Ovary (tissue), 9 donors: ENCODE results near the gene SLC1A5. TPM values are rescaled to one million over a fixed set of nuclear protein-coding genes. Genes with fewer than 3 reads are reported as not detected.
"Not testable (repeated sequence)": the region's sequence is repeated elsewhere in the genome, so short reads cannot be mapped to it uniquely, and the experiment has no call there.

Source experiments
- DNase-seq, 5 donors: peaks; one replicate each; pipeline ENCODE4 v3.0.0-alpha.2; 2019 to 2020
- H3K27ac ChIP-seq, 2 donors: fragments of 200-600 bp; one replicate each; pipeline versions ENCODE4 v1.5.1 to v1.8.0; 2019 to 2022
- H3K27me3 ChIP-seq: fragments of 200-600 bp; one replicate; pipeline ENCODE4 v1.8.0; 2022
- H3K36me3 ChIP-seq: fragments of 200-600 bp; sonication (generic); one replicate; pipeline ENCODE4 v1.5.1; 2019
- H3K4me1 ChIP-seq: one replicate; pipeline ENCODE4 v1.8.1; 2013; ENCODE audit warnings: mild to moderate bottlenecking, moderate library complexity; ENCODE audit not compliant: insufficient read depth
- H3K4me3 ChIP-seq: fragments of 200-600 bp; sonication (generic); one replicate; pipeline ENCODE4 v1.5.1; 2017
- H3K9me3 ChIP-seq, 2 donors: fragments of 200-600 bp in 1 of 2; sonication (generic) in 1 of 2; one replicate each; pipeline versions ENCODE4 v1.5.1 to v1.8.1; 2013 to 2019; ENCODE audit warnings: mild to moderate bottlenecking in 1 of 2, moderate library complexity in 1 of 2
- EP300 ChIP-seq: sonication (generic); formaldehyde crosslinking; IDR thresholded peaks from one replicate; pipeline ENCODE4 v1.6.1; 2017; ENCODE audit warnings: antibody characterized with exemption
- POLR2A ChIP-seq: fragments of 450-650 bp; IDR thresholded peaks from one replicate; pipeline ENCODE4 v1.6.1; 2017; ENCODE audit warnings: antibody characterized with exemption, mild to moderate bottlenecking, moderate library complexity
- WGBS, 3 donors: extraction: QIAGEN DNeasy Blood & Tissue Kit in 1 of 3; methylation state at CpG; one replicate each; pipeline versions ENCODE4 v1.1.5 to v1.1.7; 2013 to 2017; 5-methylcytosine and 5-hydroxymethylcytosine counted together
- intact Hi-C, 4 donors: fragments of 100-400 bp; cut with DNase I; formaldehyde crosslinking; loops; one replicate each; pipeline versions ENCODE4 v1.11.0 to v1.15.1; 2022 to 2023
- polyA plus RNA-seq, 2 donors: library from polyadenylated mRNA; stranded (reverse); fragments of 200-250 nt in 1 of 2; fragments of 350-450 nt in 1 of 2; fragmentation: Illumina TruSeq in 1 of 2; extraction: RNeasy Lipid Tissue Mini Kit (QIAGEN cat#74804) in 1 of 2; gene quantifications; one replicate each; pipeline ENCODE4 v1.2.3, GENCODE V29; 2013 to 2014
- total RNA-seq, 7 donors: library from RNA; depleted of rRNA in 2 of 7; stranded (reverse); fragments of >200 nt in 2 of 7; fragmentation: NEBNext Ultra II Directional in 3 of 7; extraction: Animal tissue kit (Norgen Biotek cat#: 25700) in 3 of 7; gene quantifications; one replicate each; pipeline versions ENCODE4 v1.1.0 to v1.2.4, GENCODE V29; 2016 to 2023
- TF ChIP-seq, protein P1 (sequence below), 3 donors: fragments of 450-650 bp in 2 of 3; fragments of 200-600 bp in 1 of 3; IDR thresholded peaks; one replicate each; pipeline versions ENCODE4 v1.5.1 to v1.8.0; 2016 to 2022; ENCODE audit warnings: antibody characterized with exemption in 3 of 3, mild to moderate bottlenecking in 1 of 3
- donor health status: DM: no; HTN: no; CAD: no; lungs with moderate emphysema.
- donor health status: DM: no; HTN: no; CAD: no.
- donor health status: Bipolar disorder and iron deficiency.
- donor health status: DM: yes; HTN: yes; CAD: no.
- donor health status: DM: no; HTN: no; CAD: no.
- donor health status: DM: yes; HTN: yes; CAD: no.

The SLC1A5 gene
- total and polyA plus RNA-seq, 9 donors, result 26.8 to 339 (median 61.6) TPM

DNA sequence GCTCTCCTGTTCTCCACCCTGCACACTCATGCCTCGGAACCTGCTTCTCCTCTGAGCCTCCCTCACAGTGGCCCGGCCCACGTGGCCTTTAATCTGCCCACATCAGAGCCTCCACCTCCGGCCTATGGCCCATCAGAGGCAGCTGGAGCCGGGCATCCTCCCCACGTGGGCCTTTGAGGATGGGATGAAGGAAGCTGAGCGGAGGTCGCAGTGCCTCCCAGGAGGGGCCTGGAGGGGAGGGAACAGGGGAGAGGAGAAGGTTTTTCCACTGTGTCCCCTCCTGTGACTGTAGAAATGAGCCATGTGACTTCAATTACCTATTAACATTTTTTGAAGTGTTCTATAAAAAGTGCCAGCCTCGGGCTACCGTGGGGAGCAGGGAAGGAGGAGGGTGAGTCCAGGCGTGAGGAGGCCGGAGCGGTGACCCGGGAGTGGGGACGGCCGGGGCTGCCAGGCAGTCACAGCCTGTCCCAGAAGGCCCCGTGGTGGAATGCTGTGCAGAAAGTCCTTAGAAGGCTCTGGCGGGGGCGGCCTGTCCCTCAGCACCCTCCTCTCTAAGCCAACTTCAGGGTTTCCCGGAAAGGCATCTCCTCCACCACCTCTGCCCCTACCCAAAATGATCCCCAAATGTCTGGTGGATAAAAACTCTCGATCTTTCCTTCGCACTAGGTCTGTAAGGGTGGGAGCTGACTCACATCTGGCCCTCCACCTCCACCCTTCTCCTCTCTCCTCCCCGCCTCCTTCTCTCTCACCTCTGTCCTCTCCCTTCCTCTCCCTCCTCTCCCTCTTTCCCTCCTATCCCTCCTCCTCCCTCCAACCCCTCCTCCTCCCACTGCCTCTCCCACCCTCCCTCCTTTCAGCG, 24.8 kb upstream of the SLC1A5 start:
- Histone ChIP-seq H3K9me3 (no peaks in the 10 kb centered on the region), H3K36me3 (no peaks in the 10 kb centered on the region), H3K27me3 (no peaks in the 10 kb centered on the region), H3K27ac (peak overlapping the region; percentile 52 to 77), H3K4me3 (no peak overlapping the region), H3K4me1 (peaks cover 5% of the 10 kb centered on the region)
- intact Hi-C loops, result no loop called here
- 34 to 39% (median 35%) methylated on average over 24 of the region's 24 CpGs for WGBS, 3 donors
- TF ChIP-seq POLR2A, result no peak
- no peak for TF ChIP-seq EP300
- TF ChIP-seq, protein P1, sequence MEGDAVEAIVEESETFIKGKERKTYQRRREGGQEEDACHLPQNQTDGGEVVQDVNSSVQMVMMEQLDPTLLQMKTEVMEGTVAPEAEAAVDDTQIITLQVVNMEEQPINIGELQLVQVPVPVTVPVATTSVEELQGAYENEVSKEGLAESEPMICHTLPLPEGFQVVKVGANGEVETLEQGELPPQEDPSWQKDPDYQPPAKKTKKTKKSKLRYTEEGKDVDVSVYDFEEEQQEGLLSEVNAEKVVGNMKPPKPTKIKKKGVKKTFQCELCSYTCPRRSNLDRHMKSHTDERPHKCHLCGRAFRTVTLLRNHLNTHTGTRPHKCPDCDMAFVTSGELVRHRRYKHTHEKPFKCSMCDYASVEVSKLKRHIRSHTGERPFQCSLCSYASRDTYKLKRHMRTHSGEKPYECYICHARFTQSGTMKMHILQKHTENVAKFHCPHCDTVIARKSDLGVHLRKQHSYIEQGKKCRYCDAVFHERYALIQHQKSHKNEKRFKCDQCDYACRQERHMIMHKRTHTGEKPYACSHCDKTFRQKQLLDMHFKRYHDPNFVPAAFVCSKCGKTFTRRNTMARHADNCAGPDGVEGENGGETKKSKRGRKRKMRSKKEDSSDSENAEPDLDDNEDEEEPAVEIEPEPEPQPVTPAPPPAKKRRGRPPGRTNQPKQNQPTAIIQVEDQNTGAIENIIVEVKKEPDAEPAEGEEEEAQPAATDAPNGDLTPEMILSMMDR (IDR thresholded peaks at IDR 0.05), result no peak
- peak; percentile 44 to 62 (median 50) for DNase-seq

DNA sequence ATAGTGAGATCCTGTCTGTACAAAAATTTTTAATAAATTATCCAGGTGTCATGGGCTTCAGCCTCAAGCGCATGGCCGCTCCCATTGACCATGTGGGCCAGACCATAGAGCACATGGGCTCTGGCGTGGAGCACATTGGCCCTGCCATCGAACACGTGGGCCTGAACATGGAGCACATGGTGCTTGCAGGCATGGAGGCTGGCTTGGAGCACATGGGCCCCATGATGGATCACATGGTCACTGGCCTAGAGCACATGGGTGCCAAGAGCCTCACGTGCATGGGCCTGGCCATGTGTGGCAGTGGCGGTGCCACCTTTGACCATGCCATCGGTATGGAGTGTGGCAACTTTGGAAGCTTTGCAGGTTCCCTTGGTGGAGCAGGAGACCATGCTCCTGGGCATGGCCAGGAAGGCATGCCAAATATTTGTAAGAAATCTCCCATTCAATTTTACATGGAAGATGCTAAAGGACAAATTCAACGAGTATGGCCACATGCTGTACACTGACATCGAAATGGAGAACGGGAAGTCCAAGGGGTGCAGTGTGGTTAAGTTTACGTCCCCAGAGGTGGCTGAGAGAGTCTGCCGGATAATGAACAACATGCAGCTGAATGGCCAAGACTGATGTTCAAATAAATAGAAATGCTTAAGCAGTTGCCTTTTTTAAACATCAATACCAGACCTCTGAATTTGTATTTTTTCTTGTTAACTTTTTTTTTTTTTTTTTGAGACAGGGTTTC, 21.3 kb upstream of the SLC1A5 start:
- DNase-seq, result no peak
- intact Hi-C loops, result no loop called here
- H3K4me3 ChIP-seq, result no peak overlapping the region
- TF ChIP-seq EP300 (no peak), POLR2A (no peak)
- TF ChIP-seq, protein P1 (IDR thresholded peaks at IDR 0.05), result no peak
- H3K27me3 ChIP-seq, result no peaks in the 10 kb centered on the region
- H3K4me1 ChIP-seq, result peaks cover 5% of the 10 kb centered on the region
- WGBS, 3 donors, result 93 to 96% (median 94%) methylated on average over 13 of the region's 13 CpGs
- H3K36me3 ChIP-seq, result no peaks in the 10 kb centered on the region
- no peak overlapping the region for H3K27ac ChIP-seq
- no peaks in the 10 kb centered on the region for H3K9me3 ChIP-seq

DNA sequence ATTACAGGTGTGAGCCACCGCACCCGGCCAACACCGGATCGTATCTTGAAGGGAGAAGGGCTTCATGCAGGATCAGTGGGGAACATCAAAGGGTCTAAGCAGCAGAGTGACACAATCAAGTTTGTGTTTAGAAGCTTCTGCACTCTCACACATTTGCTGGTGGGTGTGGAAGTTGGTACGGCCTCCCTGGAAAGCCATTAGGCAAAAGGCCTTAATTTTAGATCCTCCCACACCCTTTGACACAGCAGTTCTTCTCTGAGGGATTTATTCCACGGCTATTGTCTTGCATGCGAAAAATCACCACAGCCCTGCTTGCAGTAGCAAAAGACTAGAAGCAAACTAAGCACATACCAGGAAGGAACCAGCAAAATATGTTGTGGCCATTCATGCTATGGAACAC, 18.3 kb upstream of the SLC1A5 start:
- WGBS, 3 donors, result 75 to 79% (median 79%) methylated on average over 7 of the region's 7 CpGs
- Histone ChIP-seq H3K36me3 (no peaks in the 10 kb centered on the region), H3K9me3 (no peaks in the 10 kb centered on the region), H3K4me3 (no peak overlapping the region), H3K27ac (no peak overlapping the region), H3K4me1 (no peaks in the 10 kb centered on the region), H3K27me3 (no peaks in the 10 kb centered on the region)
- DNase-seq, result no peak
- intact Hi-C loops, result no loop called here
- TF ChIP-seq, protein P1 (IDR thresholded peaks at IDR 0.05), result no peak
- no peak for TF ChIP-seq EP300
- TF ChIP-seq POLR2A, result no peak

DNA sequence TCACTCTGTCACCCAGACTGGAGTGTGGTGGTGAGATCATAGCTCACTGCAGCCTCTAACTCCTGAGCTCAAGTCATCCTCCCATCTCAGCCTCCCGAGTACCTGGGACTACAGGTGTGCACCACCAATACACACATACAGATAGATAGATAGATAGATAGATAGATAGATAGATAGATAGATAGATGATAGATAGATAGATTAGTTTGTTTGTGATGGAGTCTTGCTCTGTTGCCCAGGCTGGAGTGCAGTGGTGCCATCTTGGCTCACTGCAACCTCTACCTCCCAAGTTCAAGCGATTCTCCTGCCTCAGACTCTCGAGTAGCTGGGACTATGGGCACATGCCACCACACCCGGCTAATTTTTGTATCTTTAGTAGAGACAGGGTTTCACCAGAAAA, 16.0 kb upstream of the SLC1A5 start:
- DNase-seq, H3K27me3 ChIP-seq, H3K4me3 ChIP-seq, H3K27ac ChIP-seq, intact Hi-C loops, H3K9me3 ChIP-seq, H3K4me1 ChIP-seq, H3K36me3 ChIP-seq: not testable (repeated sequence)
- 87 to 92% (median 88%) methylated on average over 4 of the region's 4 CpGs for WGBS, 3 donors

DNA sequence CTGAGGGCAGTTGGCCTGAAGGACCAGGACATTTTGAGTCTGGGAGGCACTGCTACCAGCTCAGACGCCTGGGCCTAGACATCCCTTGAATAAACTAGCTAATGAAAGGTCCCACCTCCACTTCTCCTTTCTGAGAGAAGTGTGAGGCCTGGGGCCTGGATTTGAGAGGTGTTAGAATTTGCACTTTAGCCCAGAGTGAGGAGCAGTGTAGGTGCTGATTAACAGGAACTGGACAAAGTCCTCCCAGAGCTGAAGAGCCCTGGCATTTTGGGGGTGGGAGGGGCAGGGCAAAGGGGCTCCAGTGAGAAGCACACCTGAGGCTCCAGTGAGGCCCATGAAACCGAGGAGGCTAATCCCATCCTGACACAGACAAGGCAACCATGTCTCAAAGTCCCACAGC, 15.2 kb upstream of the SLC1A5 start:
- H3K36me3 ChIP-seq, result no peaks in the 10 kb centered on the region
- H3K4me3 ChIP-seq, result no peak overlapping the region
- no peaks in the 10 kb centered on the region for H3K9me3 ChIP-seq
- no peak for DNase-seq
- no peaks in the 10 kb centered on the region for H3K27me3 ChIP-seq
- no peaks in the 10 kb centered on the region for H3K4me1 ChIP-seq
- no peak overlapping the region for H3K27ac ChIP-seq
- intact Hi-C loops, result no loop called here
- TF ChIP-seq EP300, result no peak
- TF ChIP-seq, protein P1 (IDR thresholded peaks at IDR 0.05), result no peak
- TF ChIP-seq POLR2A, result no peak
- WGBS, 3 donors, result 77 to 91% (median 78%) methylated on average over 2 of the region's 2 CpGs
